A549 treated with AZD9567 at 1 μM for 4 hours (cell line): ENCODE measurements around the gene COQ9. TPM values are rescaled to one million over a fixed set of nuclear protein-coding genes. Genes with fewer than 3 reads are reported as not detected.

Experiments used
- total RNA-seq: library from RNA; stranded (reverse); fragments of 200-300 nt; extraction: Qiagen RNA extraction; gene quantifications from 5 replicates; pipeline ENCODE4 v1.2.3, GENCODE V29; 2022; ENCODE audit not compliant: insufficient read depth

The COQ9 gene, protein sequence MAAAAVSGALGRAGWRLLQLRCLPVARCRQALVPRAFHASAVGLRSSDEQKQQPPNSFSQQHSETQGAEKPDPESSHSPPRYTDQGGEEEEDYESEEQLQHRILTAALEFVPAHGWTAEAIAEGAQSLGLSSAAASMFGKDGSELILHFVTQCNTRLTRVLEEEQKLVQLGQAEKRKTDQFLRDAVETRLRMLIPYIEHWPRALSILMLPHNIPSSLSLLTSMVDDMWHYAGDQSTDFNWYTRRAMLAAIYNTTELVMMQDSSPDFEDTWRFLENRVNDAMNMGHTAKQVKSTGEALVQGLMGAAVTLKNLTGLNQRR
- total RNA-seq: 44.3 to 53.5 TPM (median 52.4 TPM) in 5 replicates

DNA sequence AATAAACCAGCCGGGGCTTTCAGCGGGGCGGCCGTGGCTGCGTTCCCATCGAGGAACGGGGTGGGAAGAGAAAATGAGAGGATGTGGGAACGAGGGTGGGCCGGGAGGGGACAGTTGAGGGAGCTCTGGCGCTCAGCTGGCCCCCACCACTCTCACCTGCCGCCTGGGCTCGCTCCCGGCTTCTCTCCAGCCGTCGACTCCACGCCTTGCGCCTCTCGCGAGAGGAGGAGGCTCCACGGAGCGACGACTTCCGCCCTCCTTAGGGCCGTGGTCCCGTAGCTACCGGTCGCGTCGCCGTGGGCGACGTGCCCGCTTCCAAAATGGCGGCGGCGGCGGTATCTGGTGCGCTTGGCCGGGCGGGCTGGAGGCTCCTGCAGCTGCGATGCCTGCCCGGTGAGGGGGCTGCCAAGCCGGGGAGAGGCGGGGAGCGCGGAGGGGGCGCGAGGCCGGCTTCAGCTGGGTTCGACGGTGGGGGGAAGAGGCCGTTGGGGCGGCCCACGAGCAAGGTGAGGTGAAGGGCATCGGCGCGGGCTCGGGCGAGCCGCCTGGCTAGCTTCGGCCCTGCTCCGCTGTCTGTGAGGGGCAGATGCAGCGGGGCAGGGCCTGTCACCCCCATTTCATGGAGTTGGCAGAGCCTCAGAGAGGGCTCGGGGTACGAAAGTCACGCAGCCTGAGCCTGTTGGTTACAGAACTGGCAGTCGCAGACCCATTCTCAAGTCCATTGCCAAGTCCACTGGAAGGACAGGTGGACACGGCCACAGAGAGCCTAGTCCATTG is at the start of gene COQ9, which contains the start of gene CIAPIN1:
COQ9 (plus strand) TSS at position 294 of the 777 bp plus-strand sequence; CDS start at position 321, 27 bp downstream.
CIAPIN1 (minus strand) TSS at position 200 of the 777 bp plus-strand sequence. CDS start 6,457 bp downstream, outside the sequence.

DNA sequence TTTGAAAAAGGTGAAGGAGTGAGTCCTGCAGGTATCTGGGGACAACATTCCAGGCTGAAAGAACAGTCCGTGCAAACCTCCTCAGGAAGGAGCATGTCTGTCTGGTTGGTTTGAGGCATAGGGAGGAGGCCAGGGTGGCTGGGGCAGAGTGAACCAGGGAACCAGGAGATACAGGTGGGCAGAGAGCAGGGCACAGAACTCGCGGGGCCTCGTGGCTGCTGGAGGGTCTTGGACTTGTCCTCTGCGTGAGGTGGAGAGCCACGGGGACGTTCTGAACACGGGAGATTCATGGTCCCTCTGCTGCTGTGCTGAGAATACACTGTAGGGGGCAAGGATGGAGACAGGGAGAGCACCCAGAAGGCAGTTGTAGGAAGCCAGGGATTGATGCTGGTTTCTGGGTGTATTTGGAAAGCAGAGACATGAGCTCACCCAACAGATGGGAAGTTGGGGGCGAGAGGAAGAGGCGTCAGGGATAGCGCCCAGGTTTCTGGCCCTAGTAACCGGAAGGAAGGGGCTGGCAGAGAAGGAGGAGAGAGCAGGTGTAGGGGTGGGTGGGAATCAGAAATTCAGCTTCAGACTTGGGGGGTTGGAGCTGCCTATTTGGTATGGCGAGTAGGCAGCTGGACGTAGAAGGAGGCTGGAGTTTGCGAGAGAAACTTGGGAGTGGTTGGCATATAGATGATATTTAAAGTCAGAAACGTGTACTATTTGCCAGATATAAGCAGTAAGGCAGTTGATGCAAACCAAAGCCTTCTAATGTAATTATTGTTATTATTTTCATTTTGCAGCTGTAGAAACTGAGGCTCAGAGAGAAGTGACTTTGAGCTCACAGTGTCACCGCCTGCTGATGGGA is 43.1 kb upstream of the COQ9 start, which contains the start of gene CCL17:
CCL17 (plus strand) TSS at position 803 of the 853 bp plus-strand sequence. CDS start 9,166 bp downstream, outside the sequence.

DNA sequence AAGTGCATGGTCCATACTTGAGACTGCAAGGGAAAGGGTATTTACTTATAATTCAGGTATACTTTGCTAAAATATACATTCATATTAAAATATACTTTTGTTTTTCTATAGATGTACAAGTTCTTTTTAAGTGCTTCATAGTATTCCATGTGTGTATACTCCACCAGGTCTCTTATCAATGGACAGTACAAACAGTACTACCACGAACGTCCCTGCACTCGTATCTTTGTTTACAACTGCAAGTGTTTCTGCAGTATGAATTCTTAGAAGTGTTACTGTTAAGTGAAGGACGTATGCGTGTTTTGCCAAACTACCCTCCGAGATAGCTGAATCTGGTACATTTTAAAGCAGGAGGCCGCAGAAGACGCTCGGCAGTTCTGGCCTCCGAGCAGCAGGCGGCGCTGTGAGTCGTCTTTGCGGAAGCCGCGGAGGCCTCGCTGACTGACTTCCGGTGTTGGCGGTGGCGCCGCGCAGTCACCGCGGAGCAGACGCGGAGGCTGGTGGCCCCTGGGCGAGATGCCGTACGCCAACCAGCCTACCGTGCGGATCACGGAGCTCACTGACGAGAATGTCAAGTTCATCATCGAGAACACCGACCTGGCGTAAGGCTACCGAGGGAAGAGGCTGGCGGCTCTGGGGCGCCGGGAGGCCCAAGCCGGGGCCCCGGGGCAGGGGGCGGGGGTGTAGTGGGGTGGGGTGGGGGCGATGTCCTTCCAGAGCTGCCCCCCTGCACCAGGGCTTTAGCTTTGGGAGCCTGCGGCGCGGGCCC is 15.1 kb downstream of the COQ9 start, which contains the start of gene POLR2C:
POLR2C (plus strand) TSS at position 471 of the 769 bp plus-strand sequence; CDS start at position 517, 46 bp downstream.

DNA sequence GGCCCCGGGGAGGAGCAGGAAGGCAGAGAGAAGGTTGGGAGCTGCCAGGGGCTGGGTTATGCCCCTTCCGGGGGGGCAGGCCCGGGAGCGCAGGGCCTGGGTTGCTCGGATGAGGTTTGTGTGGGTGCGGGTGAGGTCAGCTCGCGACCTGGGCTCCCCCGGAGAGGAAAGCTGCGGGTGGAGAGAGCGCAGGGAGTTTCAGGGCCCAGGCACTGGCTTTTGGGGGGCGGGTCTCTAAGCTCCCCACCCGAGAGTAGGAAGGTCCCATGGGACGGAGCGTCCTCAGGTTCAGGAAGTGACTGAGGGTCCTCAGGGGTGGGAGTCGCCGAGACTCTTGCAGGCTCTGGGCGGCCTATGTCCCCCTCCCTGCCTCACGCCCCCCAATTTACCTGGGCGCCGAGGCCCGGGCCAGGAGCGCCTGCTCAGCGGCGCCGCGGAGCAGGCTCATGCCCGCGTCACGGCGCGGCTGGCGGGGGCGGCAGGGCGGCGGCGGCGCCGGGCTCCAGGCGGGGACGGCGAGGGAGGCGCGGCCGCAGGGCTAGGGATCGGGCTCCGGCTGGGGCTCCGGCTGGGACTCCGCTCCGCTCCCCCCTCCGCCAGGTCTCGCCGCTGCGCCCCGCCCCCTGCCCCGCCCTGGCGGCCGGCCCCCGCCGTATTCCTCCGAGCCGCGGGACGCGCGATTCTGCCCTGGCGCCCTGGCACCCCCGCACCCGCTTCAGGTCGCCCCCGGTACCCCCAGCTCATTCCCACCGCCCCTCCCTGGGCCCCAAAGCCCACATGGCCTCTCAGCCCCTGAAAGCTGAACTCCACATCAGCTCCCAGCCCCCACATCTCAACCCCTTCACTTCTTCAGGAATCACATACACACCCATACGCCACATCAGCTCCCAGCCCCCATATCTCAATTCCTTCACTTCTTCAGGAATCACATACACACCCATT is 38.9 kb downstream of the COQ9 start, which contains the start of gene DOK4:
DOK4 (minus strand) TSS at position 578 of the 942 bp plus-strand sequence. CDS start 6,986 bp downstream, outside the sequence.

Other genes with a start within 250 kb of the COQ9 start
- gene ARL2BP, start 202.2 kb upstream of the COQ9 start, total RNA-seq: 71.4 to 80.8 TPM (median 77.2 TPM) in 5 replicates
- 1.2 to 2.0 TPM (median 1.5 TPM) in 5 replicates for gene PLLP, start 162.8 kb upstream of the COQ9 start, total RNA-seq
- 0.03 to 0.05 TPM (median 0.05 TPM) in 4 of 5 replicates, not detected in the other for gene CCL22, start 88.7 kb upstream of the COQ9 start, total RNA-seq
- 0.10 to 0.42 TPM (median 0.15 TPM) in 4 of 5 replicates, not detected in the other for gene CX3CL1, start 75.0 kb upstream of the COQ9 start, total RNA-seq
- gene CCL17, start 42.7 kb upstream of the COQ9 start, total RNA-seq: not detected in 5 replicates
- gene CIAPIN1, start 94 bp upstream of the COQ9 start, total RNA-seq: 71.9 to 141 TPM (median 75.6 TPM) in 5 replicates
- gene POLR2C, start 15.2 kb downstream of the COQ9 start, total RNA-seq: 107 to 180 TPM (median 110 TPM) in 5 replicates
- 22.9 to 33.3 TPM (median 32.2 TPM) in 5 replicates for gene DOK4, start 39.0 kb downstream of the COQ9 start, total RNA-seq
- 6.3 to 7.0 TPM (median 6.9 TPM) in 4 of 5 replicates, not detected in the other for gene CCDC102A, start 89.1 kb downstream of the COQ9 start, total RNA-seq
- 0.02 to 0.03 TPM in 2 of 5 replicates, not detected in the others for gene ADGRG5, start 95.2 kb downstream of the COQ9 start, total RNA-seq
- gene ADGRG1, start 181.2 kb downstream of the COQ9 start, total RNA-seq: 127 to 176 TPM (median 155 TPM) in 5 replicates
- gene ADGRG3, start 220.8 kb downstream of the COQ9 start, total RNA-seq: 0.40 to 0.71 TPM (median 0.54 TPM) in 5 replicates
- gene DRC7, start 247.3 kb downstream of the COQ9 start, total RNA-seq: 0.07 to 0.12 TPM (median 0.10 TPM) in 4 of 5 replicates, not detected in the other